NCI-H2227 (cell line): ENCODE measurements around the gene KPRP.

Experiments
- DNase-seq: peaks from one replicate; lab custom pipeline; 2025; ENCODE audit not compliant: unreplicated experiment; lab: John Stamatoyannopoulos, UW

KPRP gene, protein sequence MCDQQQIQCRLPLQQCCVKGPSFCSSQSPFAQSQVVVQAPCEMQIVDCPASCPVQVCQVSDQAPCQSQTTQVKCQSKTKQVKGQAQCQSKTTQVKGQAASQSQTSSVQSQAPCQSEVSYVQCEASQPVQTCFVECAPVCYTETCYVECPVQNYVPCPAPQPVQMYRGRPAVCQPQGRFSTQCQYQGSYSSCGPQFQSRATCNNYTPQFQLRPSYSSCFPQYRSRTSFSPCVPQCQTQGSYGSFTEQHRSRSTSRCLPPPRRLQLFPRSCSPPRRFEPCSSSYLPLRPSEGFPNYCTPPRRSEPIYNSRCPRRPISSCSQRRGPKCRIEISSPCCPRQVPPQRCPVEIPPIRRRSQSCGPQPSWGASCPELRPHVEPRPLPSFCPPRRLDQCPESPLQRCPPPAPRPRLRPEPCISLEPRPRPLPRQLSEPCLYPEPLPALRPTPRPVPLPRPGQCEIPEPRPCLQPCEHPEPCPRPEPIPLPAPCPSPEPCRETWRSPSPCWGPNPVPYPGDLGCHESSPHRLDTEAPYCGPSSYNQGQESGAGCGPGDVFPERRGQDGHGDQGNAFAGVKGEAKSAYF

DNA sequence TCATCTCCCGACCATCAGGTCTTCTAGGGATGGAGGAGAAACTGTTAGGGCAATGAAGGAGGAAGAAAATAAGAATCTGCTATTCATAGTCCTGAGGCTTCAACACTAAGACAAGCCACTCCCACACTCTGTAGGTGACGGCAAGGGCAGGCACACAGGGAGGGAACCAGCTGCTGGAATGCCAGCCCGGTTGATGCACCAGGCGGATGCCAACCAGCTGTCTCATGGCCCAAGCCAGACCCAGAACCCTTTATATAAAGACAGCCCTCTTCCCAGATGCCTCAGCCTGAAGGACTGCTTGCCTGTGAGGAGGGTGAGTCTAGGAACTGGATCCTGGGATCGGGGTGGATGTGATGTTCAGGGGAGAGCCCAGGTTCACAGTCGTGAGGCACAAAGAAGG, at the start of gene KPRP:
Gene KPRP, plus strand, starts transcription at position 279 of the 400 bp plus-strand sequence. CDS start 1,564 bp downstream, outside the sequence.
- no peak for DNase-seq

DNA sequence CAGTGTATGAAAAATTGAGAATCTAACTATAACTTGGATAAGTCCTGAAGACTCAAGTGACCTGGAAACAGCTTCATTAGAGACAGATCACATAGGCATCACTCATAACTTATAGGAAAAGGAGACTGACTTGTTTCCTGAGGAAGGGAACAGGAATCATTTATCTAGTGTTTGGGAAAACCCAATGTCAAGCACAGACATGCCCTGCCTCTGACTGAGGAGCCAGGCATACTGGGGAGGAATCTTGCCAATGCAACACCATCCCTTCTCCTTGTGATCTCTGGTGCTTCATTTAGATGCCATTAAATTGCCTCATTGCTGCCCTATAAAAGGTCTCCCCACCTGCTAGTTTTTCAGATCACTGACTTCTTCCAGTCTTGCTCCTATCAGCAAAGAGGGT, 39.6 kb upstream of the KPRP start:
- no peak for DNase-seq

DNA sequence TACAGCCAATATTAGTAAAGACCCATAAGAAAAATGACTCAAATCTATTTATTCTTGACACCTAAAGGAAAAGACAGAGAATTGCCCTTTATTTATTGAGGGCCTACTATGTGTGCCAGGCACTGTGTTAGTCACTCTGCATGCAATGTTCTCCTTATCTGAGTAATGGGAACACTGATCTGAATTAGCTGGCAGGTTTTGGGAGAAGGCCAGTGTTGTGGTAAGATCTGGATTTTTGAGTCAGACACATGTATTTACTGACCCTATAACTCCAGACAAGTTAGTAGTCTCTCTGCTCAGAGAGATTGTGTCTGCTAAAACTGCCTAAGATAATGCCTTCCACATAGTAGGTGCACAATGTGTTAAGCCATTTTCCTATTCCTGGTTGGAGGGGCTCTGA, 32.6 kb upstream of the KPRP start:
- DNase-seq, result no peak

DNA sequence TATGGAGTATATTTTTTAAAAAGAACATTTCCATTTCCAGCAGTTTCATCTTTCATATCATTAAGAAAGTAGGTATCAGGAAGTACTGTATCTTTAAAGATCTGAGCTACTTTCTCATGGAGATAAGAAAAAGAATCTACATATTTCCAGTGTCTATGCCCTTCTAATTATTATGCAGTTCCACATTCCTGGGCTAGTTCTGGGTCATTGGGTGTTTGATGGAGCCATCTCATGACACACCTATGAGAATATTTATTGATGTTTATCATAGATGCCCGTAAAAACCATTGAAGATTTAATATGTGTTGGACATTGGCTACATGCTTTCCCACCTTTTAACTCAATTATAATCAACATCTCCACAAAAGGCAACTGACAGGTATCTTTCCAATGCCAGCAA, 28.8 kb upstream of the KPRP start:
- no peak for DNase-seq

DNA sequence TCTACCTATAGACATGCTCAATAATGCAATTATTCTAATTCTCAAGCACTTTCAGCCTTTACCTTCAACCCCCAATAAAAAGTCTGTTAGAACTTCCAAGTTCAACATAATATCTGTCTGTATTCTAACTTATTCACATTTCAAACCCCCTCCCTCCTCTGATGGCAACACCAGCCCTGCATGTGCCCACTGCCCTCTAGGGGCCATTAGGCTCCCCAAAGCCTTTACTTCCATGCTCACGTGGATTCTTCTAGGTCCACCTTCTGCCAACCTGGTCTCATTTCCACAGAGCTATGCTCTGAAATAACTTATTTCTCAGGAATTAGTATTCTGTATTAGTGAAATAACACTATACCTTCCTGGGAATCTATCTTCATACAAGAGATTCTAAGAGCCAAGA, 22.2 kb upstream of the KPRP start:
- DNase-seq, result no peak

DNA sequence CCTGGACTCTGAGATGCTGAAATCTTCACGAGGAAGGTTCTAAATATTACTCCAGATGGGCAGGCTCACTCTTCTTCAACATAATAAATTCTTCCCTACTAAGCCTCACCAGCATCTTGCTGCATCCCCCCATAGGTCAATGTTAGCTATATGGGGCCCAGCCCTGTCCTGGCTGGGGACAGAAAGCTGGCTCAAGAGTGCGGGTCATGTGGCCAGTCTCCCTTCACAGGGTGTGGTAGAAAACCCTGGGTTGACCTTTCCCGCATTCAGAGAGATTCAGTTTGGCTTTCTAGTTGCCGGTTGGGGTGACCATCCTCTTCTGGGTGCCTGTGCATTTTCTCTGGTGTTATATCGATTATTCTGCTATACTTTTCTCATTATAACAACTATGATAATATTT, 19.8 kb upstream of the KPRP start:
- DNase-seq, result no peak

DNA sequence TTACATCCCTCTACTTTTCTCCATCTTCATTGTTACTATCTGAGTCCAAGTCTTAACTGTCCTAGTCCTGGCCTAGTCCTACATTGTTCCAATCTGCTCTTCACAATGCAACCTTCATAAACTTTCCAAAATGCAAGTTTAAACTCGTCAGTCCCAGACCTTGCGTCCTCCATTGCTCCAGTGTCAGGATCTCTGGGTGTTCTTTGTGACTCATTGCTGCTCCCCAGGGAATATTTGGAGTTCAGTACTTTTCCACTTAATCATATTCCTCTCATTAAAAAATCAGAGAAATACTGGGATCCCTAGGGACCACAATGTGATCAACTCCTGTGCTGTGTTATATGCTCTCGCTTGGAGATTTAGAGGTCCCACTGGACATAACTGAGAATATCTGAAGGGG, 18.0 kb upstream of the KPRP start:
- no peak for DNase-seq

DNA sequence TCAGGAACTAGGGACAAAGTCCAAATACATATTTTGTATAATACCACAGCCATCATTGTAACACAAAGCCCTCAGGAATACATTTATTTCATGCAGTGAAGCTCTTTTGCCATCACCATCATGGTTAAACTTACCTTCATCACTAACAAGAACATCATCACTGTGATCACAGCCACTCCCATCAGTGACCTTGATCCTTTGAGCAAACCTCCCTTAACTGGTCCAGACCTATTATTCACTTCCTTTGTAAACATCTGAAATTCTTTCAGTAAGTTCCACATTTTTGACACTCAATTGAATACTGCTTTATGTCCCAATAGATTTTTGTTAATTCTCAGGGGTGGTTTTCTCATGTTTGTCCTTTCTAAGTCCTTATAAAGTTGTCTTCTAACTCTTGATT, 16.2 kb upstream of the KPRP start:
- DNase-seq, result no peak

DNA sequence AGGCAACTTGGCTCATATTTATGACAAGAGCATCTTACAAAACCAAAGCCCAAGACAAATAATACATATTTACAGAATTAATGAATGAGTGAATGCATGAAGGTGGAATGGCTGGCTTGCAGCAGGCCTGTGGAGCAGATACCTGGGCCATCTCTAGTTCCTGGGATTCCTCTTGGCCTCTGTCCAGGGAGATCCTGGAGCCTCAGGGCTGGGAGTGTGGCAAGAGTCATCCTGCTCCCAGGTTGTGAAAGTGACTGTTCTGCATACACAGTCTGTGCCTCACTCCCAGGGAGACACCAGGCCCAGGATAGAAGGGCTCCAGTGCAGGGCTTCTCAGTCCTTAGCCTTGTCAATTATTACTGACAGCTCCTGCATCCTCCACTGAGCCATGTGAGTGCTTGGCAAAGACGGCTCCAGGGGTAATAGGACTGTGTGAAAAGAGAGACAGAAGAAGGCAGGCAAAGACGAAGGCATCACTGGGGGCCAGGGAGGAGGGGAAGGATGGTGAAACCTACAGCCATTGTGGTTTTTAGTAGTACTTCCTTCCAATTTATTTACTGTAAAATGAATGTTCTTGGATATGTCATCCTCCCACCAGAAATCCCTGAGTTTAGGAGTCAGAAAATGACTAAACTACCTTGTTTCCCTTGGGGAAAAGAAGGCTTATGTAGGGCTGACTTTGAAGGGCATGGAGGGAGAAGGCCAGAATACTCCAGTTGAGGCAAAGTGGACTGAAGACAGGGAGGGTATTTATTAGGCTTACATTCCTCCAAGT, 14.3 kb upstream of the KPRP start:
- DNase-seq, result no peak

DNA sequence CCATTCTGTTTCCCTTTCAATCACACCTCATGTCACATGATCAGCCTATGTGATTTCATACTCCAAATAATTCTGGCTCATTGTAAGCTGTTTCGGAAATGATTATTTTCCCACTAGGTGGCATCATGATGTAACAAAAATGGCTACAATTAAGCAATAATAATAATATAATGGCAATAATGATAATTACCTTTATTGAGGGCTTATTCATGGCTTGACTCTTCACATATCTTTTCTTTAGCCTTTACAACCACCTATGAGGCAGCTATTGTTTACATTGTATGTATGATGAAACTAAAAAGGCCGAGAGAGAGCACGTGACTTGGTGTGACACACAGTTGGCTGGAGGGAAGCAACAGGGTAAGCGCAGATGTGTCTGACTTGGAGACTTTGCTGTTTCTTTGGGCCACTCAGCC, 12.5 kb upstream of the KPRP start:
- DNase-seq, result no peak

DNA sequence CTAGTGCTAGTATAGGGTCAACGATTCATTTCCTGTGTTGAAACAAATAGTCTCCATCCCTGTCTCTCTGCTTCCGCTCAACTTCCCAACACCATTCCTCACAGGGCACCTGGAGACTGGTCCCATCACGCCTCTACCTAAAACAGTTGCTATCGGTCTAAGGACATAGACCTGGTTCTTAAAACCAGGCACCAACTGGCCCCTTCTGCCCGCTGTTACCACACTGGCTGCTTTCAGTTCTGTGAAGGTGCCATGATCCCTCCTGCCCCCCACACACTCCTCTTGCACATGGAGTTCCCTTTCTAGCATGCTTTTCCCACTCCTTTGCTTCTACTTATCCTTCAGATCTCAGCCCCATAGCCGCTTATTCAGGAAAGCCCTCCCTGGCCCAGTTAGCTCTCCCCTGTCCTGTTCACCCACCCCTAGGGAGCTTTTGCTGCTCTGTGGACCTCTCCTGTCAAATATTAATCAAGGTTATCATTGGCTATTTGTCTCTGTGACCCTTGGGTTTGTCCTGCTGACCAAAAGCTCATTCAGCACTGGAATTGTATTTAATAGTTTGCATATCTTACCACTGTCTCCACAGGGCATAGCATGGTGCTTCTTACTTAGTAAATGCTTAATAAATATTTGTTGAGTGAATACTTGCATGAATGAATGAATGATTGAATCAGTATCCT, 11.9 kb upstream of the KPRP start:
- DNase-seq, result no peak

DNA sequence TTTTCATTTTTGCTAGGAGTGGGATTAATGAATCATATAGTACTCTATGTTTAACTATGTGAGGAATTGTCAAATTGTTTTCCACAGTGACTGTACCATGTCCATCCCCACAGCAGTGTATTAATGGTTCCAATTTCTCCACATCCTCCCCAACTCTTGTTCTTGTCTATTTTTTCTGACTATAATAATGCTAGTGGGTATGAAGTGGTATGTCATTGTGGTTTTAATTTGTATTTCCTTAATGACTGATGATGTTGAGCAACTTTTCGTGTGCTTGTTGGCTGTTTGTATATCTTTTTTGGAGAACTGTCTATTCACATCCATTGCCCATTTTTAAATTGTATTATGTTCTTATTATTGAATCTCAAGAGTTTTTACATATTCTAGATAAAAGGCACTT, 10.0 kb upstream of the KPRP start:
- DNase-seq, result no peak

DNA sequence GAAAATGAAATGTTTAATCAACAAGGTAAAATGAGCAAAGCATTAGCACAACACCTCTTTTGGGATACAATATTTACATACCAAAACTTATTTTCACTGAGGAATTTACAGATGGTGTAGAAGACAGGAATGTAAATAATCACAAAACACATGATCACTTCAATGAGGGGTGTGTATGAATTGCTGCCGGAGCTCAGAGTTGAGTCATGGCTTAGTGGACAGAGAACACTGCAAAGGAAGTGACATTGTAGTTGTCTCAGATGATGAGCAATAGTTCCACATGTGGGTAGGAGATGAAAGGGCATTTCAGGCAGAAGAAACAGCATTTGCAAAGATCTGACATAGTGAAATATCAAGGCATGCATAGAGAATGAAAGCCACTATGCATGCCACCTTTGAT, 5.6 kb upstream of the KPRP start:
- DNase-seq, result no peak

DNA sequence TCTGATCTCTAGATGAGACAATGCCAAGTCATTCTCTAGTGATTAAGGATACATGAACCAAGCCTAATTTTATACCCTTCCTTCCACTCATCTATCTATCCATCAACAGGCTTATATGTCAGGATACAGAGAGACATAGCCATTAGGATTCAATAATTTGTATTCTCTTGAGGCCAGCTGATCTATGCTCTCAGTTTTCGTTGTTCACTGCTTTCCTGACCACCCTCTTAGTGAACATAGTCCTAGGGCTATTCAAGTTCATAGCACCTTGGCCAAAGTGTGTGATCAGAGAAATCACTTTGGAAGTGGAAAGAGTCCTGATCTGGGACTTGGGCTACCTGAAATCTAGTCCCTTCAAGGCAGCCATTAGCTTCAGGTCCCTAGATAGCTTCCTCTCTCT, 4.2 kb upstream of the KPRP start:
- DNase-seq, result no peak

DNA sequence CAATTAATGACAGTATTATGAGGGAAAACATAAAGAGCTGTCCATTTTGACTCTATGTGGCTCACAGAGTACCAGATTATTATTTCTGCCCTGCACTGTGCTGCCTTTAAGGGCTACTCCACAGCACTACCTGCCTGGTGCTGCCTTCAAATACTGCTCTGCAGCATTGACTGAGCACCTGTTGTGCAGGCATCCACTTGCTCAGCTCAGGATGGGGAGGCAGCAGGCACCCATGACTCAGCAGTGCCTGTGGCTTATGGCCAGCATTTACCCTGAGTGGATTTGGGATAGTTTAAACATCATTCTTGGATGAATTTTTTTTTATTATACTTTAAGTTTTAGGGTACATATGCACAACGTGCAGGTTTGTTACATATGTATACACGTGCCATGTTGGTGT, 953 bp upstream of the KPRP start:
- no peak for DNase-seq

DNA sequence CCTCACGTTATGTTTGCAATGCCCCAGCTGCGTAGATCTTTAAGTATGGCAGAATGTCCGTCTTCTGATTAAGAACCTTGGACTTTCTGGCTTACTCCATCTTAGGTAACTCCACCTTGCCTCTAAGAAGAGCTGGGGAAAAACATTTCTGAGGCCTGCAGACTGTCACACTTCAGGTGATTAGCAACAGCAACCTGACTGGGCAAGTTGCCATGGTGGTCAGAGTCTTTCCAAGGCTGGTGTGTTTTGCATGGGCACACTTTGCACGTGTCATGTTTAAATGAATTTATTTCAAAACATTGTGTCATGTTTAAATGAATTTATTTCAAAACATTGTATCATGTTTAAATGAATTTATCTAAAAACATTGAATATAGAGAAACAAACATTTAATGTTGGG, 811 bp downstream of the KPRP start:
- no peak for DNase-seq

DNA sequence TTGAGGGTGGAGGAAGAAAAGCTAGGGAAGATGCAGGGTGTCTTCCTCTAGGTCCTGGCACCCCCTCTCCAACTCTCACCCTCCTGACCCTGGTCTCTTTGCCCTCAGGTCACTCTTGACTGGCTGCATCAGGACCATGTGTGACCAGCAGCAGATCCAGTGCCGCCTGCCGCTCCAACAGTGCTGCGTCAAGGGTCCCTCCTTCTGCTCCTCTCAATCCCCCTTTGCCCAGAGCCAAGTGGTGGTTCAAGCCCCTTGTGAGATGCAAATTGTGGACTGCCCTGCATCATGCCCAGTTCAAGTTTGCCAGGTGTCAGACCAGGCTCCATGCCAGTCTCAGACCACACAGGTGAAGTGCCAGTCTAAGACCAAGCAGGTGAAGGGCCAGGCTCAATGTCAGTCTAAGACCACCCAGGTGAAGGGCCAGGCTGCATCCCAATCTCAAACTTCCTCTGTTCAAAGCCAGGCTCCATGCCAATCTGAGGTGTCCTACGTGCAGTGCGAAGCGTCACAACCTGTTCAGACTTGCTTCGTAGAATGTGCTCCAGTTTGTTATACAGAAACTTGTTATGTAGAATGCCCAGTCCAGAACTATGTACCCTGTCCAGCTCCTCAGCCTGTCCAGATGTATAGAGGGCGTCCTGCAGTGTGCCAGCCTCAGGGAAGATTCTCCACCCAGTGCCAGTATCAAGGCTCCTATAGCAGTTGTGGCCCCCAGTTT, 1.8 kb downstream of the KPRP start:
- DNase-seq, result no peak

DNA sequence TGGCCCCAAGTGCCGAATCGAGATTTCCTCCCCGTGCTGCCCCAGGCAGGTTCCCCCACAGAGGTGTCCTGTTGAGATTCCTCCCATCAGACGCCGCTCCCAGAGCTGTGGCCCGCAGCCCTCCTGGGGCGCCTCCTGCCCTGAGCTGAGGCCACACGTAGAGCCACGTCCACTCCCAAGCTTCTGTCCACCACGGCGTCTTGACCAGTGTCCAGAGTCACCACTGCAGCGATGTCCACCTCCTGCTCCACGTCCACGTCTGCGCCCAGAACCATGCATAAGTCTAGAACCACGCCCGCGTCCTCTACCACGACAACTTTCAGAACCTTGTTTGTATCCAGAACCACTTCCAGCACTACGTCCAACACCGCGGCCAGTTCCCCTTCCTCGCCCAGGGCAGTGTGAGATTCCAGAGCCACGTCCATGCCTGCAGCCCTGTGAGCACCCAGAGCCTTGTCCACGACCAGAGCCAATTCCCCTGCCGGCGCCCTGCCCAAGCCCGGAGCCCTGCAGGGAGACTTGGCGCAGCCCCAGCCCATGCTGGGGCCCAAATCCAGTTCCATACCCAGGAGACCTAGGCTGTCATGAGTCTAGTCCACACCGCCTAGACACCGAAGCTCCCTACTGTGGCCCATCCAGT, 2.8 kb downstream of the KPRP start:
- DNase-seq, result no peak

DNA sequence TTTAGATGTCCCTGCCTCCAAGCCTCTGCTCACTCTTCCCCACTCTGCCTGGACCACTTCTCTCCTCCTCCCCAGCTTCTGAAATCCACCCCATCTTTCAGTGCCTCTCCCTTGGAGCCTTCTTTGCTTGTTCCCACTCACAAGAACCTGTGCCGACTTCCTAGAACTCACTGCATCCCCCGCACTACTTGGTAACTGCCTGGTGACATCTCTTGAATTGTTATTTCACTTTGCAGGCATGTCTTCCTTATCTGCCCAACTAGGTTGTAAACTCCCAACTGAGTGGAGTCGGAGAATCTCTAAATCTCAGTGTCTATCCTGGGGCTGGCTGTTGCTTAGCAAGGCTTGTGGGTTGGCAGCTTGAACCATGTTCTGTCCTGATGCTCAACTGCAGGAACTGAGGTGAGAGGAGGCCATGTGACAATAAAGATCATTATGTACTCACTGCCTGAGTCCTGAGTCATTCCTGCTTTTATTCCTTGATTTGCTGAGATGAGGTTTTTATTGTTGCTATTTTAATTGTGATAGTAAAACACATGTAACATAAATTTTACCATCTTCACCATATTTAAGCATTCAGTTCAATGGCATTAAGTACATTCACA, 3.9 kb downstream of the KPRP start:
- DNase-seq, result no peak
